PFSK-1 (cell line): ENCODE data around the gene AKAP13.

ENCODE experiments used
- FOXP2 ChIP-seq: optimal IDR thresholded peaks from 2 replicates; pipeline ENCODE3; 2011; ENCODE audit warnings: borderline replicate concordance, control low read depth, inconsistent platforms; ENCODE audit not compliant: insufficient read depth; ENCODE audit errors: extremely low read length, extremely low read depth
- POLR2AphosphoS5 ChIP-seq: IDR thresholded peaks from 2 replicates; pipeline ENCODE4 v1.6.1; 2012; ENCODE audit warnings: low read depth, mild to moderate bottlenecking, control low read depth, low read length, moderate library complexity
- REST ChIP-seq, 2 experiments: IDR thresholded peaks; 2 replicates each; pipeline versions ENCODE4 v1.6.1 to v1.8.0; 2011 to 2012; ENCODE audit warnings: low read depth in 2 of 2, low read length in 2 of 2, control low read depth in 1 of 2, inconsistent platforms in 1 of 2, mild to moderate bottlenecking in 1 of 2, moderate library complexity in 1 of 2; ENCODE audit not compliant: insufficient read depth in 1 of 2
- SIN3A ChIP-seq: IDR thresholded peaks from 2 replicates; pipeline ENCODE4 v1.6.1; 2012; ENCODE audit warnings: mild to moderate bottlenecking, low read length, moderate library complexity, borderline replicate concordance; ENCODE audit not compliant: insufficient read depth
- TAF1 ChIP-seq: IDR thresholded peaks from 2 replicates; pipeline ENCODE4 v1.6.1; 2012; ENCODE audit warnings: low read length, control low read depth, borderline replicate concordance; ENCODE audit not compliant: insufficient read depth

The AKAP13 gene

GRCh38 chr15:85693277-85693676 lies 312.9 kb downstream of the AKAP13 start:
- no peak for TF ChIP-seq POLR2AphosphoS5
- no peak for TF ChIP-seq SIN3A
- no peak for TF ChIP-seq FOXP2
- TF ChIP-seq REST (IDR thresholded peaks at IDR 0.05; ENCODE audit: insufficient read depth in 1 of 2, low read depth in 2 of 2, low read length in 2 of 2) = no peak
- no peak for TF ChIP-seq TAF1

GRCh38 chr15:85694091-85694490 lies 313.7 kb downstream of the AKAP13 start:
- TF ChIP-seq FOXP2 (no peak), SIN3A (no peak), REST (IDR thresholded peaks at IDR 0.05; ENCODE audit: insufficient read depth in 1 of 2, low read depth in 2 of 2, low read length in 2 of 2) (no peak), TAF1 (no peak), POLR2AphosphoS5 (no peak)

GRCh38 chr15:85700767-85701166 lies 320.4 kb downstream of the AKAP13 start:
- no peak for TF ChIP-seq REST (IDR thresholded peaks at IDR 0.05; ENCODE audit: insufficient read depth in 1 of 2, low read depth in 2 of 2, low read length in 2 of 2)
- TF ChIP-seq SIN3A = no peak
- TF ChIP-seq TAF1 = no peak
- TF ChIP-seq FOXP2 = no peak
- TF ChIP-seq POLR2AphosphoS5 = no peak

- TF ChIP-seq POLR2AphosphoS5 (no peak), FOXP2 (no peak), TAF1 (no peak), SIN3A (no peak), REST (IDR thresholded peaks at IDR 0.05; ENCODE audit: insufficient read depth in 1 of 2, low read depth in 2 of 2, low read length in 2 of 2) (no peak)
Measured at GRCh38 chr15:85702321-85703101, 322.1 kb downstream of the AKAP13 start.

- no peak for TF ChIP-seq FOXP2
Measured at GRCh38 chr15:85704066-85704465, 323.7 kb downstream of the AKAP13 start.
